Measurements from ENCODE around the gene TM9SF3.

Gene TM9SF3

DNA sequence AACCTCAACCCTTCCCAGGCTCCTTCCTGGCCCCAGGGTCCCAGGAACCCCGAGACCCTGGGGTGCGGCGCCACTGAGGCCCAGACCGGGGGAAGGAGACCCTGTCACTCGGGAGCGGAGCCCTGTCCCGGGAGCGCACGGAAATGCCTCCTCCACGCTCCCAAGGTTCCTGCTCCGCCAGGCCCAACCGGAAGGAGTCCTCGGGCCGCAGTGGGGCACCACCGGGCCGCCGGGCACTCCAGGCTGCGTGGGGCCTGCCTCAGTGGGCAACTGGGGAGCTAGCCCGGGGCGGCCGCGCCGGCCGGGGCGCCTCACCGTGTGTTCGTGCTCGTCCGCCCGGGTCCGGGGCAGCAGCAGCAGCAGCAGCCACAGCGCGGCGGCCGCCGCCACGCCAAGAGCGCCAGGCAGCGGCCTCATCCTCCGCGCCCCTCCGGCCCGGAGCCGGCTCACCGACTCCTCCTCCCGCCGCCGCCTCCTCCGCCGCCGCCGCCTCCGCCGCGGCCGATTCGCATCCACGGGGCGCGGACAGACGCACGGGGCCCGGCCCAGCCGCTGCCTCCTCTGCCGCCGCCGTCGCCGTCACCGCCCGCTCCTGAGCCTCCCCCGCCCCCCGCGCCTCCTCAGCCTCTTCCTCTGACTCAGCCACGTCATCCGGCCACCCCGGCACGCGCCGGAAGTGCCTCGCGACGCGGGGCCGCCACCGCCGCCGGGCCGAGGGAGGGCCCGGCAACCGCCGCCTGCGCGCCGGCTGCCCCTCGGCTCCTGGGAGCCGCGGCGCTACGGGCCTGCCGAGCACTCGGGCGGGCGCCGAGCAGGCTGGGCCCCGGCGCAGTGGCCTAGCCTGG lies at the start of gene TM9SF3:
Gene TM9SF3 (minus strand): TSS at position 594 of the 845 bp plus-strand sequence. CDS start 177 bp downstream, at position 417.
- no peak for DNase-seq (ENCODE audit: insufficient read length, low spot score)
- TF ChIP-seq CTCF (IDR thresholded peaks at IDR 0.05; ENCODE audit: insufficient read depth, missing control alignments): no peak
- no peak for FAIRE-seq

- FAIRE-seq (no peak), DNase-seq (ENCODE audit: insufficient read length, low spot score) (no peak)
- TF ChIP-seq CTCF (IDR thresholded peaks at IDR 0.05; ENCODE audit: insufficient read depth, missing control alignments): no peak
Measured at GRCh38 chr10:96636551-96636950, 49.7 kb upstream of the TM9SF3 start.

DNA sequence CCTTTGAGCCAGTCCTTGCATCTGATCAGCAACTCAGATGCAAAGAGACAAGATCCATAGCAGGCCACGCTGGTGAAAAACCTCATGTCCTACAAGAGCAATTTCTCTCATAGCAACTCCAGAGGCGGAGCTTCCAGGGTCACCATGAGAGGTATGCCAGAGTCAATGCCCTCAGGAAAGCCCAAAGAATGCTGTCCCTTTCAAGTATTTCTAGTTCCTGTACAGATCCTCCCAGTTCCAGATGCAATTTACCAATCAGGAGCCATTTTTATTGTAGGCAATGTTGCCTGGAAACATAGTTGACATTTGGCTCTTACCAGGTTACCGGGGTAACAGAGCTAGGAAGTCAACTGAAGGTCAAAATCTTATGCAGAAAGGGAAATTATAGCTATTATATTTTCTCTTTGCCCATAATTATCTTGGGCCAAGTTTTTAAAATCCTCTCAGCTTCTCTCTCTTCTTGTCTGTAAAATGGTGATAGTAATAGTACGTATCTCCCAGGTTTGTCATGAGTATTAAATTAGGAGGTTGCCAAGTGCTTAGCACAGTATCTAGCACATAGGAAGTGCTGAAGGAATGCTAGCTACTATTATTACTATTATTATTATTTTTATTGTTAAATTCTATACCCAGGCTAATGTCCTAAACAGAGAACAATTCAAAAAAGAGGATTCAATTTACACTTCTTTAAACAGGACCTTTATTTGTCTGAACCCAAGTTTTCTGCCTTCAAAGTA lies 46.3 kb upstream of the TM9SF3 start:
- DNase-seq (ENCODE audit: insufficient read length, low spot score) (no peak), FAIRE-seq (no peak)
- no peak for TF ChIP-seq CTCF (IDR thresholded peaks at IDR 0.05; ENCODE audit: insufficient read depth, missing control alignments)

- TF ChIP-seq CTCF (IDR thresholded peaks at IDR 0.05; ENCODE audit: insufficient read depth, missing control alignments): no peak
- no peak for FAIRE-seq
Measured at GRCh38 chr10:96627292-96627691, 40.5 kb upstream of the TM9SF3 start.

DNA sequence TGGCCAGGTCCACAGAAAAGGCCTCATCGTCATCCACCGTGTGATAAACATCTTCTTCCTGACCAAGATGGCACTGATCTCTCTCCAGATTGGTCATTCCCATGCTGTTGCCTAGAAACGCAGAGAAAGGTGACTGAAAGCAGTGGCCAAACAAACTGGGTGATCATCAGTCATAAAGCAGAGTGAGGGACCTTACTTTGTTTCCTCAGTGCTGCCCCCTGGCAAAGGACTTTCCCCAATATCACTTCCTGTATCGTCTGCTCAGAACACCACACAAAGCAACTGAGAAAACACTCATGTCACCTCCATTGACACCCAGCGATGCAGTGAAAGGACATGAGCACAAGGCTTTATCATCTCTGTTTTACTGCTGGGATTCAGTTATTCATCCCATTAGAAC lies 40.0 kb upstream of the TM9SF3 start:
- peak; percentile 27 for TF ChIP-seq CTCF (IDR thresholded peaks at IDR 0.05; ENCODE audit: insufficient read depth, missing control alignments)
- FAIRE-seq (no peak), DNase-seq (ENCODE audit: insufficient read length, low spot score) (no peak)

More at GRCh38 chr10:96627292-96627691, 40.5 kb upstream of the TM9SF3 start:
- DNase-seq (ENCODE audit: insufficient read length, low spot score): no peak

- DNase-seq (ENCODE audit: insufficient read length, low spot score) (no peak), FAIRE-seq (no peak)
- no peak for TF ChIP-seq CTCF (IDR thresholded peaks at IDR 0.05; ENCODE audit: insufficient read depth, missing control alignments)
Measured at GRCh38 chr10:96625173-96625572, 38.4 kb upstream of the TM9SF3 start.
